Measurements from ENCODE around the gene PIH1D1. TPM values are rescaled to one million over a fixed set of nuclear protein-coding genes. Genes with fewer than 3 reads are reported as not detected.
"Not testable (repeated sequence)": the region's sequence is repeated elsewhere in the genome, so short reads cannot be mapped to it uniquely, and the experiment has no call there.

The PIH1D1 gene
- total RNA-seq, 1 donor: 80.6 TPM

- no peak overlapping the region for H3K4me3 ChIP-seq (ENCODE audit: low read depth, low read length)
- TF ChIP-seq CTCF (IDR thresholded peaks at IDR 0.05; ENCODE audit: insufficient read depth, low read length): no peak
- no peak for DNase-seq (ENCODE audit: low read depth)
Observed at GRCh38 chr19:49463960-49464740, 12.5 kb upstream of the PIH1D1 start.

GRCh38 chr19:49462492-49462891 is 10.9 kb upstream of the PIH1D1 start:
- no peak for TF ChIP-seq CTCF (IDR thresholded peaks at IDR 0.05; ENCODE audit: insufficient read depth, low read length)
- no peak overlapping the region for H3K4me3 ChIP-seq (ENCODE audit: low read depth, low read length)
- DNase-seq (ENCODE audit: low read depth): no peak

- no peak for TF ChIP-seq CTCF (IDR thresholded peaks at IDR 0.05; ENCODE audit: insufficient read depth, low read length)
- no peak overlapping the region for H3K4me3 ChIP-seq (ENCODE audit: low read depth, low read length)
- no peak for DNase-seq (ENCODE audit: low read depth)
Observed at GRCh38 chr19:49461656-49462055, 10.0 kb upstream of the PIH1D1 start.

- not testable (repeated sequence) for DNase-seq (ENCODE audit: low read depth); H3K4me3 ChIP-seq (ENCODE audit: low read depth, low read length)
Observed at GRCh38 chr19:49461130-49461529, 9.5 kb upstream of the PIH1D1 start.

- no peak for TF ChIP-seq CTCF (IDR thresholded peaks at IDR 0.05; ENCODE audit: insufficient read depth, low read length)
- DNase-seq (ENCODE audit: low read depth): no peak
- H3K4me3 ChIP-seq (ENCODE audit: low read depth, low read length): no peak overlapping the region
Observed at GRCh38 chr19:49459388-49459787, 7.8 kb upstream of the PIH1D1 start.

- no peak overlapping the region for H3K4me3 ChIP-seq (ENCODE audit: low read depth, low read length)
- no peak for DNase-seq (ENCODE audit: low read depth)
- no peak for TF ChIP-seq CTCF (IDR thresholded peaks at IDR 0.05; ENCODE audit: insufficient read depth, low read length)
Observed at GRCh38 chr19:49458567-49458903, 6.9 kb upstream of the PIH1D1 start.

GRCh38 chr19:49456326-49456725 is 4.7 kb upstream of the PIH1D1 start:
- DNase-seq (ENCODE audit: low read depth): no peak
- no peak overlapping the region for H3K4me3 ChIP-seq (ENCODE audit: low read depth, low read length)
- no peak for TF ChIP-seq CTCF (IDR thresholded peaks at IDR 0.05; ENCODE audit: insufficient read depth, low read length)
